HG02623 (cell line): ENCODE results near the gene C16orf86.
A peak's percentile ranks its signal among the peaks of the same experiment; 100 is the strongest.

Source experiments
- ATAC-seq: cut with Tn5 transposase; IDR thresholded peaks from one replicate; pipeline ENCODE4 v1.9.1; 2021; ENCODE audit warnings: moderate library complexity; ENCODE audit not compliant: unreplicated experiment

Gene C16orf86, protein sequence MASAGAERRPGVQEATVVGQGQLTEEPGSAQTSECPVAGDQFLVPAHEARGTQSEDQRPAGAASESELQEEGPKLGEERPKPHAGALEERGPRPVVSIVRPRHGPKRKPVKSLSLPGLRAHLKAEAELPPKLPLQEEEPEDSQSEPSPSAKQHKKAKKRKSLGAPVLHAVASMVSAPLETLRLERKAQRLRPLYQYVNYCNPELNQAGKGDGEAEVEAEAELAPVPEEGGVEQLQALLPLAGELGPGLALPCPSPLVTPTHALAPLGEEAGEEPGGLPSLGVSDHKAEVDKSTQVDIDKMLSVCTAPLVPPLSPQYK

GRCh38 chr16:67666559-67667452 is at the start of gene C16orf86, which contains the start of gene ENKD1:
Gene C16orf86, plus strand, starts transcription at chr16:67666814. Its CDS starts 157 bp downstream, at chr16:67666971.
Gene ENKD1, minus strand, starts transcription at chr16:67666750. Its CDS starts 308 bp downstream, at chr16:67666442.
- ATAC-seq = peak; percentile 58

DNA sequence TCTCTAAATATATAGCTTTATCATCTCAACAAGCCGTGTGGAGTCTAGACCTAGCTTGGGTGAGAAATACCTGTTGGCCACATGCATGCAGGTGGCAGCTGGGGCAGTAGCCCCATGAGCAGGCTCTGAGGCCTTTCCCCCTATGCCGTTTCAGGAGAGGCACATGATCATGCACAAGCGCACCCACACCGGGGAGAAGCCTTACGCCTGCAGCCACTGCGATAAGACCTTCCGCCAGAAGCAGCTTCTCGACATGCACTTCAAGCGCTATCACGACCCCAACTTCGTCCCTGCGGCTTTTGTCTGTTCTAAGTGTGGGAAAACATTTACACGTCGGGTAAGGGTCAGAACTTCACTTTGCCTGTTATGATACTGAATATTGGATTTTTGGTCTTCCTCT is 38.4 kb upstream of the C16orf86 start:
- no peak for ATAC-seq

GRCh38 chr16:67632415-67633172 is 34.0 kb upstream of the C16orf86 start:
- ATAC-seq = no peak

DNA sequence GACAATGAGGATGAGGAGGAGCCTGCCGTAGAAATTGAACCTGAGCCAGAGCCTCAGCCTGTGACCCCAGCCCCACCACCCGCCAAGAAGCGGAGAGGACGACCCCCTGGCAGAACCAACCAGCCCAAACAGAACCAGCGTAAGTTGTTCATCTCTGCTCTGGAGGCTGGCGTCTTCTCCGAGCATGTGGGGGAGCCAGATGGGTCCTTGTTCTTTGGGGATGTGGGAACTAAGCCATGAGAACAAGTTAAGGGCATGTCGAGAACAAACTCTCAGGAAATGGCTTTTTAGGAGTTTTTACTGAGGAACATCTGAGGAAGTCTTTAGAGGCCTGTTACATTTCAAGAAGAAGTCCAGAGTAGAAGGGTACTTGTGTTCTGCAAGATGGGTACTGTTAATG is 29.9 kb upstream of the C16orf86 start:
- ATAC-seq = no peak

DNA sequence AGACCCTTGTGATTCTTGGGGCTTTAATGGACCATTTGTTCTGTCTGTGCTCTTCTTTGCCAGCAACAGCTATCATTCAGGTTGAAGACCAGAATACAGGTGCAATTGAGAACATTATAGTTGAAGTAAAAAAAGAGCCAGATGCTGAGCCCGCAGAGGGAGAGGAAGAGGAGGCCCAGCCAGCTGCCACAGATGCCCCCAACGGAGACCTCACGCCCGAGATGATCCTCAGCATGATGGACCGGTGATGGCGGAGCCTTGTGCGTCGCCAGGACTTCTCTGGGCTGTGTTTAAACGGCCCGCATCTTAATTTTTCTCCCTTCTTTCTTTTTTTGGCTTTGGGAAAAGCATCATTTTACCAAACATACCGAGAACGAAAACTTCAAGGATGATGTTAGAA is 29.0 kb upstream of the C16orf86 start:
- ATAC-seq = no peak

GRCh38 chr16:67641779-67642708 is 24.6 kb upstream of the C16orf86 start:
- ATAC-seq = no peak

- ATAC-seq = no peak
These were observed 22.6 kb upstream of the C16orf86 start for GRCh38 chr16:67644038-67644437.

DNA sequence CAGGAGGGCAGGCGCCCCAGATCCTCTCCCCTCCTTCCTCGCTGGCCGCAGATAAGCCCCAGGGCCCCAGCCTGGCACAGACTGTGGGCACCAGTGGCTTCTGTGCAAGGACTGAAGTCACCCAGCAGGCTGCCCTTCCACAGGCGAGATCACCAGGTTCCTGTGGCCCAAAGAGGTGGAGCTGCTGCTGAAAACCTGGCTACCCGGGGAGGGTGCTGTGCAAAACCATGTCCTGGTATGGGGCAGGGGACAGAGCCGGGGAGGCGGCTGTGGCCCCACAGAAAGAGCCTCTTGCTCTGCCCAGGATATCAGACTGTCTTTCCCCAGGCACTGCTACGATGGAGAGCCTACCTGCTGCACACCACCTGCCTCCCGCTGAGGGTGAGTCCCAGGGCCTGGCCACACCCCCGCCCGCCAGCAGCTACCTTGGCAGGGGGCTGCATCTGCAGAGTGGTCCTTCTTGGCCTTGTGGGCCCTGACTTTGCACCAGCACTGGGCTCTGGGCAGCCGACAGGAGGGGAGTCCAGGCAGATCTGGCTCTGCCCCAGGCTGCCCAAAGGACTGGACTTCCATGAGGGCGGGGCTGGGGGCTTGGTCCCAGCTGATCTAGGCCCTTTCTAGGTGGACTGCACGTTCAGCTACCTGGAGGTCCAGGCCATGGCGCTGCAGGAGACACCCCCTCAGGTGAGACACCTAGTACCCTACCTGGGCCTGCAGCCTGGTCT is 21.1 kb upstream of the C16orf86 start:
- ATAC-seq = no peak

- ATAC-seq = no peak
These were observed 19.4 kb upstream of the C16orf86 start for GRCh38 chr16:67647111-67647651.

GRCh38 chr16:67647681-67648080 is 18.9 kb upstream of the C16orf86 start:
- no peak for ATAC-seq

DNA sequence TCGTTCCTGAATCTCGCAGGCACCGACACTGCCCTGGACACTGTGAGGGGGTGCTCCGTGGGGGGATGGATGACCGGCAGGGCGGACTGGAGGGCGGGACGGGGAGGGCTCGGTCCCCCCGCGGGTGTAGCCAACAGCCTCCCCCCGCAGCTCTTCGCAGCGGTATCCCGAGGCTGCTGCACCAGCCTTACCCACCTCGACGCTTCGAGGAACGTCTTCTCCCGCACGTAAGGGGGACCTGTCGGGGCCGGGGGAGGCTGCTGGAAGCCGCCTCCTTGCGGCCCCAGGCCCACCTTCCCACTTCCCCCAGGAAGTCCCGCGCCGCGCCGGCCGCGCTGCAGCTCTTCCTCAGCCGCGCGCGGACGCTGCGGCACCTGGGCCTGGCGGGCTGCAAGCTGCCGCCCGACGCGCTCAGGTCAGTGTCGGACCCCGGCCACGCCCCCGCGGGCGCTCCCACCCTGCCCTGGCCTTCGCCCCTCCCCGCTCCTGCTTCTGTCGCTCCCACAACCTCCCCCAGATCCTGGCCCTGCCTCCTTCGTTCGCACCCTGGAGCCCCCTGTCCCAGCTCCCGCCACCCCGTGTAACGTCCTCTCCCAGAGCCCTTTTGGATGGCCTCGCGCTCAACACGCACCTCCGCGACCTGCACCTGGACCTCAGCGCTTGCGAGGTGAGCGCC is 18.4 kb upstream of the C16orf86 start:
- no peak for ATAC-seq

- ATAC-seq = no peak
These were observed 17.7 kb upstream of the C16orf86 start for GRCh38 chr16:67648764-67649407.

GRCh38 chr16:67649494-67649931 is 17.1 kb upstream of the C16orf86 start:
- no peak for ATAC-seq

GRCh38 chr16:67650023-67650422 is 16.6 kb upstream of the C16orf86 start:
- no peak for ATAC-seq

GRCh38 chr16:67651039-67651438 is 15.6 kb upstream of the C16orf86 start:
- ATAC-seq = no peak

DNA sequence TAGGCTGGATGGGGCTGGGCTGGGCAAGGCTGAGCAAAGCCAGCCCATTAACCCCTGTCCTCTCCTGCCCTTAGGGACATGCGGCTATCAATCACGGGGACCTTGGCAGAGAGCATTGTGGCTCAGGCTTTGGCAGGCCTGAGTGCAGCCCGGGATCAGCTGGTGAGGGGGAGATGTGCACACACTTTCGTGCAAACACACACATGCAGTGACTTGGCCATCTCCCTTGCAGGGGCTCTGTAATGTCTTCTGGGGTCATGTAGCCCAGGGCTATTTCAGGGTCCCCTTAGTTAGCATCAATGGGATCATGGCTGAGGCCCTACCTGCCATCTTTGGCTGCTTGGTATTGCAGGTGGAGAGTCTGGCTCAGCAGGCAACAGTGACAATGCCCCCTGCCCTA is 14.8 kb upstream of the C16orf86 start:
- no peak for ATAC-seq

DNA sequence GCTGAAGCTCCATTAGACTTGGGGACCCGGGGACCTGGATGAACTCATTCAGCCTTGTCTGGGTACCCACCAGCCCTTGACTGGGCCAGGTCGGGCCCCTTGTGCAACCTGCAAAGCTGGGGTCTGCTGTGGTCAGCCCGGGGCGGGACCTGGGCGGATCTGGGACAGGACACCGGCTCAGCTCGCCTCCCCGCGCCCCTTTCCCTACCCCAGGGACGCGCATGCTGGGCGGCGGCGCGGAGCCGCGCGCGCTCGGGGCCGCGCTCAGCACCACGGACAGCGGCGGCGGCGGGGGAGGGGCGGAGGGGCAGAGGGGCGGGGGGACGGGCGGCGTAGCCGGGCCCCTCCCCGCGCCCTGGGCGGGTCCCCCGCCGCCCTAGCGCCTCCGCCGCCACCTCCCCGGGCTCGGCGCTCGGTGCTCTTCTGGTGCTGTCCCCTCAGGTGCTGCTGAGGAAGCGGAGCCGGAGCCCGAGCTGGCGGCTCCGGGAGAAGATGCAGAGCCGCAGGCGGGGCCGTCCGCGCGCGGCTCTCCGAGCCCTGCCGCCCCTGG is 14.0 kb upstream of the C16orf86 start:
- no peak for ATAC-seq
